Natural killer cell (primary cell): Measurements from ENCODE around the gene SORT1. TPM values are rescaled to one million over a fixed set of nuclear protein-coding genes. Genes with fewer than 3 reads are reported as not detected.

Source experiments
- ATAC-seq, 3 donors: fragments of 150-1000 bp in 2 of 3; fragments of 200-7000 bp in 1 of 3; cut with Tn5 transposase; 1 replicate in 1 of 3; 2 replicates in 2 of 3; pipeline ENCODE4 v1.10.0; 2021; ENCODE audit warnings: mild to moderate bottlenecking in 2 of 3, moderate library complexity in 2 of 3
- DNase-seq, 2 donors: peaks; one replicate each; pipeline versions ENCODE4 v3.0.0 to v3.0.0-alpha.2; 2013 to 2021; ENCODE audit warnings: mixed read lengths in 1 of 2
- H3K27ac ChIP-seq: one replicate; pipeline ENCODE4 v1.5.1; 2013; ENCODE audit warnings: mild to moderate bottlenecking, low read length
- H3K27me3 ChIP-seq: one replicate; pipeline ENCODE4 v1.6.1; 2013; ENCODE audit warnings: low read length; ENCODE audit not compliant: control insufficient read depth, insufficient read depth
- H3K36me3 ChIP-seq: one replicate; pipeline ENCODE4 v1.6.1; 2013; ENCODE audit warnings: low read length; ENCODE audit not compliant: control insufficient read depth, insufficient read depth
- H3K4me1 ChIP-seq: one replicate; pipeline ENCODE4 v1.6.1; 2013; ENCODE audit warnings: low read length; ENCODE audit not compliant: control insufficient read depth, insufficient read depth
- H3K4me3 ChIP-seq: one replicate; pipeline ENCODE4 v1.5.1; 2013; ENCODE audit warnings: low read length
- H3K9me3 ChIP-seq: one replicate; pipeline ENCODE4 v1.6.1; 2013; ENCODE audit warnings: low read length; ENCODE audit not compliant: control insufficient read depth, insufficient read depth
- H3K27ac Mint-ChIP-seq, 2 donors: one replicate each; pipeline ENCODE4 v1.8.0; 2022; ENCODE audit warnings: mild to moderate bottlenecking in 2 of 2, mixed read lengths in 2 of 2, moderate library complexity in 1 of 2
- H3K27me3 Mint-ChIP-seq, 2 donors: one replicate each; pipeline ENCODE4 v1.8.0; 2022; ENCODE audit warnings: low read depth in 2 of 2, mixed read lengths in 2 of 2
- H3K36me3 Mint-ChIP-seq: one replicate; pipeline ENCODE4 v1.8.0; 2022; ENCODE audit warnings: mixed read lengths
- H3K4me1 Mint-ChIP-seq, 2 donors: one replicate each; pipeline ENCODE4 v1.8.0; 2022; ENCODE audit warnings: mixed read lengths in 2 of 2
- H3K4me3 Mint-ChIP-seq: one replicate; pipeline ENCODE4 v1.8.0; 2022; ENCODE audit warnings: mild to moderate bottlenecking, moderate library complexity, mixed read lengths
- H3K9me3 Mint-ChIP-seq, 2 donors: one replicate each; pipeline ENCODE4 v1.8.0; 2022; ENCODE audit warnings: mixed read lengths in 2 of 2
- WGBS: methylation state at CpG from one replicate; pipeline ENCODE4 v1.1.7; 2013; ENCODE audit warnings: missing lambda C conversion rate; ENCODE audit not compliant: insufficient coverage; 5-methylcytosine and 5-hydroxymethylcytosine counted together
- intact Hi-C: fragments of 100-400 bp; cut with micrococcal nuclease; formaldehyde crosslinking; loops from one replicate; pipeline ENCODE4 v1.14.2; 2022
- total RNA-seq, 4 donors: library from RNA; stranded (reverse); fragments of 120-200 nt in 1 of 4; gene quantifications; one replicate each; pipeline versions ENCODE4 v1.2.3 to v1.2.4, GENCODE V29; 2013 to 2022
- TF ChIP-seq, protein P1 (sequence below): fragments of 200-600 bp; IDR thresholded peaks from one replicate; pipeline ENCODE4 v1.8.0; 2022; ENCODE audit warnings: antibody characterized with exemption

The SORT1 gene
- total RNA-seq, 3 donors from 2014 or later (not counting 1 experiment from before 2014, with no cell fraction given), result 2.7 to 7.1 (median 3.7) TPM

DNA sequence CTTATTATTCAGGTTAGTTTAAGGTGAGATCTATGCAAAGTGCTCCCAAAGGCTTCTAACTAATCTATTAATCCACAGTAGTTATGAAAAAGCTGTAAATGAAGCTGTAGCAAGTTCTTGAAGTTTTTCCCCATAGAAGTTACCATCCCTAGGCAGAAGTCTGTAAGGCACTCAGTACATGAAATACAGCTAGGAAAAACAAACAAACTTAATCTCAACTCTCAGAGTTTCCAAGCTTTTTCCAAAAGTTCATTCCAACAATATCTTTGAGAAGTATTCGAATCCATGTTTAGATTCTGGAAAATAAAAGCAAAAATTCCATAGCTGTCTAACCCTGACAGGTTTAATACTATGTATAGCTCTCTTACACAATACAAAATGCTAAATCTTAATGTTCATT, 41.2 kb downstream of the SORT1 start:
- no peaks in the 10 kb centered on the region for H3K9me3 Mint-ChIP-seq
- no CpG with 5 or more reads among the region's 1 CpG for WGBS
- Histone ChIP-seq H3K27ac (no peak overlapping the region), H3K4me3 (no peak overlapping the region), H3K4me1 (no peaks in the 10 kb centered on the region), H3K9me3 (no peaks in the 10 kb centered on the region), H3K36me3 (no peaks in the 10 kb centered on the region), H3K27me3 (no peaks in the 10 kb centered on the region)
- H3K27ac Mint-ChIP-seq, result no peak overlapping the region
- H3K36me3 Mint-ChIP-seq, result no peaks in the 10 kb centered on the region
- DNase-seq, result no peak
- H3K4me1 Mint-ChIP-seq, result no peaks in the 10 kb centered on the region
- H3K4me3 Mint-ChIP-seq, result no peak overlapping the region
- TF ChIP-seq, protein P1, sequence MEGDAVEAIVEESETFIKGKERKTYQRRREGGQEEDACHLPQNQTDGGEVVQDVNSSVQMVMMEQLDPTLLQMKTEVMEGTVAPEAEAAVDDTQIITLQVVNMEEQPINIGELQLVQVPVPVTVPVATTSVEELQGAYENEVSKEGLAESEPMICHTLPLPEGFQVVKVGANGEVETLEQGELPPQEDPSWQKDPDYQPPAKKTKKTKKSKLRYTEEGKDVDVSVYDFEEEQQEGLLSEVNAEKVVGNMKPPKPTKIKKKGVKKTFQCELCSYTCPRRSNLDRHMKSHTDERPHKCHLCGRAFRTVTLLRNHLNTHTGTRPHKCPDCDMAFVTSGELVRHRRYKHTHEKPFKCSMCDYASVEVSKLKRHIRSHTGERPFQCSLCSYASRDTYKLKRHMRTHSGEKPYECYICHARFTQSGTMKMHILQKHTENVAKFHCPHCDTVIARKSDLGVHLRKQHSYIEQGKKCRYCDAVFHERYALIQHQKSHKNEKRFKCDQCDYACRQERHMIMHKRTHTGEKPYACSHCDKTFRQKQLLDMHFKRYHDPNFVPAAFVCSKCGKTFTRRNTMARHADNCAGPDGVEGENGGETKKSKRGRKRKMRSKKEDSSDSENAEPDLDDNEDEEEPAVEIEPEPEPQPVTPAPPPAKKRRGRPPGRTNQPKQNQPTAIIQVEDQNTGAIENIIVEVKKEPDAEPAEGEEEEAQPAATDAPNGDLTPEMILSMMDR, result no peak
- ATAC-seq, result no peak
- H3K27me3 Mint-ChIP-seq, result no peaks in the 10 kb centered on the region
- intact Hi-C loops, result no loop called here

DNA sequence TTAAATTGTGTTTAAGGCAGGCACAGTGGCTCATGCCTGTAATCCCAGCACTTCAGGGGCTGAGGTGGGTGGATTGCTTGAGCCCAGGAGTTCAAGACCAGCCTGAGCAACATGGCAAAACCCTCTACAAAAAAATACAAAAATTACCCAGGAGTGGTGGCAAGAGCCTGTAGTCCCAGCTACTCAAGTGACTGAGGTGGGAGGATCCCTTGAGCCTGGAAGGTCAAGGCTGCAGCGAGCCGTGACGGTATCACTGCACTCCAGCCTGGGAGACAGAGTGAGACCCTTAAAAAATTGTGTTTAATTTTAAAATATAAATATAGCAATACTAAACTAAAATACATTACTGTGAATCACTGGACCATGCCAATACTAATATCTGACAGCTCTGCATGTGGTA, 42.8 kb downstream of the SORT1 start:
- Mint-ChIP-seq H3K4me1 (no peaks in the 10 kb centered on the region), H3K27me3 (peaks cover 0 to 4% of the 10 kb centered on the region in 2 donors), H3K4me3 (no peak overlapping the region), H3K27ac (no peak overlapping the region), H3K9me3 (no peaks in the 10 kb centered on the region), H3K36me3 (no peaks in the 10 kb centered on the region)
- intact Hi-C loops, result no loop called here
- H3K9me3 ChIP-seq, result no peaks in the 10 kb centered on the region
- TF ChIP-seq, protein P1, result no peak
- no peaks in the 10 kb centered on the region for H3K27me3 ChIP-seq
- no peak overlapping the region for H3K4me3 ChIP-seq
- no peaks in the 10 kb centered on the region for H3K4me1 ChIP-seq
- WGBS, result 100% methylated on average over 2 of the region's 3 CpGs
- H3K36me3 ChIP-seq, result no peaks in the 10 kb centered on the region
- H3K27ac ChIP-seq, result no peak overlapping the region
- DNase-seq, result no peak
- ATAC-seq, result no peak

DNA sequence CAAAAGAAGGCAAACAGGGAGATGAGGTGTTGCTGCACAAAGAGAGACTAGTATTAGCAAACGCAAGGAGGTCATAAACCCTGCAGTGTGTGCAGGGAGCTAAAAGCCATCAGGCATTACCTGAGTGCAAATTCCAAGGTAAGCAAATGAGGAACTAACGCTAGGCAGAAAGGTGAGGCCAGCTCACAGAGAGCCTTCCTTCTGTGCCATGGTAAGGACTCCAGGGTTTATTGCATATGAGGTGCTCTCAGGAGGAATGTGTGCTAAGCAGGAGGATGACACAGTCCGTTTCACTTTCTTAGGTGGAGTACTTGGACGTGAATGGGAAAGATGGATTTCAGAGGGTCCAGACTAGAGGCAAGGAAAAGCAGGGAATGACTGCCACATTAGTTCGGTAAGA, 46.3 kb downstream of the SORT1 start:
- Histone ChIP-seq H3K36me3 (no peaks in the 10 kb centered on the region), H3K27ac (no peak overlapping the region), H3K4me3 (no peak overlapping the region), H3K27me3 (no peaks in the 10 kb centered on the region), H3K4me1 (no peaks in the 10 kb centered on the region), H3K9me3 (no peaks in the 10 kb centered on the region)
- WGBS, result 91% methylated on average over 5 of the region's 5 CpGs
- TF ChIP-seq, protein P1, result no peak
- intact Hi-C loops, result no loop called here
- Mint-ChIP-seq H3K9me3 (no peaks in the 10 kb centered on the region), H3K27me3 (peaks cover 0 to 4% of the 10 kb centered on the region in 2 donors), H3K4me3 (no peak overlapping the region), H3K4me1 (no peaks in the 10 kb centered on the region), H3K36me3 (no peaks in the 10 kb centered on the region), H3K27ac (no peak overlapping the region)
- DNase-seq (no peak), ATAC-seq (no peak)

DNA sequence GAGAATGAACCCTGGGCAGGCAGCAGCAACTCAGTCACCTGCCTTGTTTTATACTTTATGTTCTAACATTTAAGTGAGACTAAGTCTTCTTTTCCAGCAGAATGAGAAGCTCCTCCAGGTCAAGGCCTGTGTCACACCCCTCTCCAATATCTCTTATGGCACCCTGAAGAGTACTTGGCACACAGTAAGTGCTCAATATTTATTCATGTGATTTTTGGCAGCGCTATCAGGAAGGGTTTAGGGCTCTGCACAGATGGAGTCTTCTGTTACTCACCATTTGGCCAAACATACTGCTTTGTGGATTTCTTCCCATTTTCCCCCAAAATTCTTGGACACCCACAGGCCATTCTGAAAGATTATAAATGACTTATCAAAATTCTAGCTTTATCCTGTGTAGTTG, 47.1 kb downstream of the SORT1 start:
- no peaks in the 10 kb centered on the region for H3K27me3 ChIP-seq
- Mint-ChIP-seq H3K9me3 (no peaks in the 10 kb centered on the region), H3K4me1 (no peaks in the 10 kb centered on the region), H3K27ac (no peak overlapping the region), H3K27me3 (peaks cover 0 to 4% of the 10 kb centered on the region in 2 donors), H3K36me3 (no peaks in the 10 kb centered on the region), H3K4me3 (no peak overlapping the region)
- H3K36me3 ChIP-seq, result no peaks in the 10 kb centered on the region
- H3K4me1 ChIP-seq, result no peaks in the 10 kb centered on the region
- 100% methylated on average over 1 of the region's 1 CpG for WGBS
- TF ChIP-seq, protein P1, result no peak
- no peak for ATAC-seq
- H3K27ac ChIP-seq, result no peak overlapping the region
- DNase-seq, result no peak
- intact Hi-C loops, result no loop called here
- H3K9me3 ChIP-seq, result no peaks in the 10 kb centered on the region
- no peak overlapping the region for H3K4me3 ChIP-seq
